Keratinocyte (primary cell): ENCODE data around the gene EIF3F. TPM values are rescaled to one million over a fixed set of nuclear protein-coding genes. Genes with fewer than 3 reads are reported as not detected.
A peak's percentile ranks its signal among the peaks of the same experiment; 100 is the strongest.

ENCODE experiments used
- DNase-seq: peaks from one replicate; pipeline ENCODE4 v3.0.0-alpha.2; 2011; ENCODE audit warnings: low read depth, missing footprints, low spot score
- FAIRE-seq: peaks from 2 replicates; lab custom pipeline; 2011; peaks lifted over from hg19 to GRCh38; lab: Jason Lieb, UNC
- H2AFZ ChIP-seq: 2 replicates; pipeline ENCODE4 v1.6.0; 2012; ENCODE audit warnings: low read length, control low read depth, inconsistent platforms; ENCODE audit not compliant: control insufficient read depth
- H3K27ac ChIP-seq: 2 replicates; pipeline ENCODE4 v1.5.1; 2011; ENCODE audit warnings: low read length; ENCODE audit not compliant: control insufficient read depth, insufficient read depth
- H3K27me3 ChIP-seq: 3 replicates; pipeline ENCODE4 v1.6.0; 2011; ENCODE audit warnings: low read length; ENCODE audit not compliant: control insufficient read depth, insufficient read depth; ENCODE audit errors: extremely low read depth
- H3K36me3 ChIP-seq, 2 experiments: 2 replicates in 1 of 2; 3 replicates in 1 of 2; pipeline ENCODE4 v1.5.1; 2011; ENCODE audit warnings: low read length in 2 of 2, mild to moderate bottlenecking in 1 of 2; ENCODE audit not compliant: control insufficient read depth in 2 of 2, insufficient read depth in 2 of 2; ENCODE audit errors: extremely low read depth in 1 of 2
- H3K4me1 ChIP-seq: 3 replicates; pipeline ENCODE4 v1.5.1; 2011; ENCODE audit warnings: low read length; ENCODE audit not compliant: control insufficient read depth, insufficient read depth; ENCODE audit errors: extremely low read depth
- H3K4me2 ChIP-seq: 3 replicates; pipeline ENCODE4 v1.6.0; 2011; ENCODE audit warnings: low read depth, low read length; ENCODE audit not compliant: control insufficient read depth, insufficient read depth; ENCODE audit errors: extremely low read depth
- H3K4me3 ChIP-seq, 3 experiments: fragments of 200-600 bp in 1 of 3; sonication (generic) in 1 of 3; 2 replicates in 2 of 3; 3 replicates in 1 of 3; pipeline ENCODE4 v1.5.1; 2011 to 2016; ENCODE audit warnings: low read length in 3 of 3, mild to moderate bottlenecking in 3 of 3, control low read depth in 2 of 3, inconsistent platforms in 1 of 3, low read depth in 1 of 3, mixed read lengths in 1 of 3, mixed run types in 1 of 3, moderate library complexity in 1 of 3; ENCODE audit not compliant: control insufficient read depth in 2 of 3, insufficient read depth in 2 of 3; ENCODE audit errors: extremely low read depth in 1 of 3
- H3K79me2 ChIP-seq: 2 replicates; pipeline ENCODE4 v1.6.0; 2012; ENCODE audit warnings: low read length; ENCODE audit not compliant: control insufficient read depth, insufficient read depth
- H3K9ac ChIP-seq: 3 replicates; pipeline ENCODE4 v1.6.0; 2011; ENCODE audit warnings: low read length; ENCODE audit not compliant: control insufficient read depth, insufficient read depth; ENCODE audit errors: extremely low read depth
- H3K9me1 ChIP-seq: 3 replicates; pipeline ENCODE4 v1.6.0; 2011; ENCODE audit warnings: low read length; ENCODE audit not compliant: control insufficient read depth, insufficient read depth; ENCODE audit errors: extremely low read depth
- H3K9me3 ChIP-seq: 2 replicates; pipeline ENCODE4 v1.5.1; 2012; ENCODE audit warnings: low read depth, low read length; ENCODE audit not compliant: control insufficient read depth
- H4K20me1 ChIP-seq: 3 replicates; pipeline ENCODE4 v1.6.0; 2011; ENCODE audit warnings: low read length; ENCODE audit not compliant: control insufficient read depth, insufficient read depth; ENCODE audit errors: extremely low read depth
- CTCF ChIP-seq, 3 experiments: IDR thresholded peaks in 1 of 3; conservative IDR thresholded peaks in 1 of 3; optimal IDR thresholded peaks in 1 of 3; 2 replicates in 2 of 3; 3 replicates in 1 of 3; pipeline versions ENCODE3 to v1.5.1; 2011; ENCODE audit warnings: low read length in 3 of 3, mild to moderate bottlenecking in 3 of 3, moderate library complexity in 2 of 3, control low read depth in 1 of 3, inconsistent platforms in 1 of 3; ENCODE audit not compliant: insufficient read depth in 2 of 3; ENCODE audit errors: extremely low read depth in 1 of 3
- EZH2 ChIP-seq: IDR thresholded peaks from one replicate; pipeline ENCODE4 v1.6.1; 2012; ENCODE audit warnings: inconsistent platforms, mild to moderate bottlenecking, low read length, moderate library complexity
- dilution Hi-C: fragments of 300-500 bp; cut with MboI; formaldehyde crosslinking; loops from one replicate; pipeline ENCODE4 v1.7.0; 2020; ENCODE audit warnings: low sequenced_read_pairs; ENCODE audit not compliant: extremely low pct_ligation_motif_present
- polyA plus RNA-seq, 5 experiments: library from polyadenylated mRNA; depleted of rRNA in 3 of 5; stranded (reverse) in 3 of 5; stranded (forward) in 1 of 5; unstranded in 1 of 5; fragments of >200 nt; gene quantifications; 1 replicate in 1 of 5; 2 replicates in 3 of 5; 3 replicates in 1 of 5; pipeline versions ENCODE4 v1.2.1 to v1.2.3, GENCODE V29; 2011 to 2012; ENCODE audit warnings: missing spikeins in 2 of 5, low read depth in 1 of 5, low replicate concordance in 1 of 5

The EIF3F gene
- polyA plus RNA-seq, 1 donor (not counting 4 experiments of a cell fraction or from before 2014, with no cell fraction given), result 158 TPM

GRCh38 chr11:7977232-7977917 lies 9.8 kb upstream of the EIF3F start:
- FAIRE-seq (peak; percentile 93), DNase-seq (peak; percentile 67)
- H3K4me3 ChIP-seq, result no peak overlapping the region
- H2AFZ ChIP-seq, result no peak overlapping the region
- no peaks in the 10 kb centered on the region for H3K27me3 ChIP-seq
- peak overlapping the region; percentile 31 for H3K4me2 ChIP-seq
- H3K27ac ChIP-seq, result peak overlapping the region; percentile 31
- TF ChIP-seq EZH2 (no peak), CTCF (optimal IDR thresholded peaks at IDR 0.05 in 1 of 3, IDR thresholded peaks at IDR 0.05 in 1 of 3, conservative IDR thresholded peaks at IDR 0.05 in 1 of 3; ENCODE audit: extremely low read depth in 1 of 3, insufficient read depth in 2 of 3, low read length in 3 of 3) (no peak)
- H3K9ac ChIP-seq, result no peak overlapping the region
- dilution Hi-C loops, result no loop called here
- H4K20me1 ChIP-seq, result no peaks in the 10 kb centered on the region
- no peaks in the 10 kb centered on the region for H3K9me1 ChIP-seq
- H3K9me3 ChIP-seq, result no peaks in the 10 kb centered on the region
- H3K36me3 ChIP-seq, result no peaks in the 10 kb centered on the region
- no peaks in the 10 kb centered on the region for H3K79me2 ChIP-seq
- peaks cover 20% of the 10 kb centered on the region for H3K4me1 ChIP-seq

GRCh38 chr11:7981619-7982157 lies 5.4 kb upstream of the EIF3F start:
- Histone ChIP-seq H3K27me3 (no peaks in the 10 kb centered on the region), H3K4me3 (no peak overlapping the region), H3K4me1 (peaks cover 20% of the 10 kb centered on the region), H3K9ac (no peak overlapping the region), H3K9me3 (no peaks in the 10 kb centered on the region), H4K20me1 (no peaks in the 10 kb centered on the region), H3K79me2 (no peaks in the 10 kb centered on the region), H3K27ac (no peak overlapping the region), H3K4me2 (no peak overlapping the region), H2AFZ (no peak overlapping the region), H3K9me1 (no peaks in the 10 kb centered on the region), H3K36me3 (no peaks in the 10 kb centered on the region)
- TF ChIP-seq CTCF (optimal IDR thresholded peaks at IDR 0.05 in 1 of 3, IDR thresholded peaks at IDR 0.05 in 1 of 3, conservative IDR thresholded peaks at IDR 0.05 in 1 of 3; ENCODE audit: extremely low read depth in 1 of 3, insufficient read depth in 2 of 3, low read length in 3 of 3) (no peak), EZH2 (no peak)
- FAIRE-seq (no peak), DNase-seq (no peak)
- dilution Hi-C loops, result no loop called here
